ENCODE data around the gene NSL1. TPM values are rescaled to one million over a fixed set of nuclear protein-coding genes. Genes with fewer than 3 reads are reported as not detected.

Gene NSL1
- total and polyA plus RNA-seq, 2 experiments from 2014 or later: 30.7 to 32.0 TPM

DNA sequence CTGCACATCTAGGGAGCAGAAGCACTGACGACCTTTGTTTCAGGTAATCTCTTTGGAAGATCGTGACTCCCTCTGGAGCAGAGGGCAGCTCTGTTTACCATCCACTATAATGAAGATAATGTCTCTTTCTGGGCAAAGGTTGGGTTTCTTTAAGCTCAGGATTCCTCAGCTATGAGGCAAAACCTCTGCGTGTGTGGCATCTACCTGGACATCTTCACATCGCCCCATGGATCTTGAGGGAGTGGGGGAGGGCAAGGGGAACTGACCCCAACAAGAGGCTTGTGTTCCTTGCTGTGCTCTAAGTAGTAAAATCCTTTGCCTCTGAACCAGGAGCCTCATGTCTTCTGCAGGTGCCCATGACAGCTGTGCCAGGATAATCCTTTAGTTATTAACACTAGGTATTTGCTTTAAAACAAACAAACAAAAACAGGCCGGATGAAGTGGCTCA is 36.3 kb upstream of the NSL1 start:
- Histone ChIP-seq H3K79me2 (ENCODE audit: insufficient read depth) (no peaks in the 10 kb centered on the region), H4K20me1 (ENCODE audit: insufficient read depth) (no peaks in the 10 kb centered on the region), H3K9ac (no peak overlapping the region), H3K9me2 (ENCODE audit: insufficient read depth) (no peaks in the 10 kb centered on the region), H3K27ac (no peak overlapping the region), H3K36me3 (ENCODE audit: low read depth) (no peaks in the 10 kb centered on the region), H2AFZ (no peak overlapping the region), H3K4me1 (ENCODE audit: insufficient read depth) (no peaks in the 10 kb centered on the region), H3K4me3 (no peak overlapping the region), H3K4me2 (ENCODE audit: unreplicated experiment) (no peak overlapping the region), H3K27me3 (replicated peaks; ENCODE audit: insufficient read depth) (no peaks in the 10 kb centered on the region), H3K9me3 (ENCODE audit: low read depth) (no peaks in the 10 kb centered on the region), H3F3A (ENCODE audit: insufficient read depth) (no peaks in the 10 kb centered on the region)
- 71 to 73% methylated on average over 5 of the region's 5 CpGs for WGBS, 2 experiments (ENCODE audit: low coverage in 1 of 2, low lambda C conversion rate in 2 of 2, missing lambda C conversion rate in 2 of 2)
- in situ Hi-C loops (cut with MboI): no loop called here
- DNase-seq: no peak
- TF ChIP-seq EZH2phosphoT487 (IDR thresholded peaks at IDR 0.05; ENCODE audit: insufficient read depth, low read depth) (no peak), EZH2 (IDR thresholded peaks at IDR 0.05; ENCODE audit: insufficient read depth, poor library complexity, severe bottlenecking) (no peak)

DNA sequence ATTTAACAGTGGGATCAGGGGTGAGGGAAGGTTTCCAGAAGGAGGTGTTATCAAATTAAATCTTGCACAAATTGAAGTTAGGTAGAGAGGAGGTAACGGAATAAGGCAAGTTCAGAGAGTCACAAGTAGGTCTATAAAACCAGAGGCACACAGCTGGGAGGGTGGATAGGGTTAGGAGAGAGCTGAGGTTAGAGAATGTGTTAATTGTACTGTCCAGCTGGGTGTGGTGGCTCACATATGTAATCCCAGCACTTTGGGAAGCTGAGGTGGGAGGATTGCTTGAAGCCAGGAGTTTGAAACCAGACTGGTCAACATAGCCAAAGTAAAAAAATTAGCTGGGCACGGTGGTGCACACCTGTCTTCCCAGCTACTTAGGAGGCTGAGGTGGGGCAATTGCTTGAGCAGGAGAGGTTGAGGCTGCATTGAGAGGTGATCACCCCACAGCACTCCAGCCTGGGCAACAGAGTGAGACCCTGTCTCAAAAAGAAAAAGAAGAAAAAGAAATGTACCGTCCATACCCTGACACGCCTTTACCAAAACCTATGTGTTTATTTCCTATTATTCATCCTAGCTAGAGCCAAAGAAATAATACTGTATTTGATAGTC is 35.7 kb upstream of the NSL1 start:
- no peaks in the 10 kb centered on the region for H3K79me2 ChIP-seq (ENCODE audit: insufficient read depth)
- WGBS, 2 experiments (ENCODE audit: low coverage in 1 of 2, low lambda C conversion rate in 2 of 2, missing lambda C conversion rate in 2 of 2): 85 to 86% methylated on average over 4 of the region's 4 CpGs
- no peak overlapping the region for H3K27ac ChIP-seq
- no peaks in the 10 kb centered on the region for H3K27me3 ChIP-seq (replicated peaks; ENCODE audit: insufficient read depth)
- H3K9me2 ChIP-seq (ENCODE audit: insufficient read depth): no peaks in the 10 kb centered on the region
- H3K4me3 ChIP-seq: no peak overlapping the region
- DNase-seq: no peak
- H3K36me3 ChIP-seq (ENCODE audit: low read depth): no peaks in the 10 kb centered on the region
- TF ChIP-seq EZH2phosphoT487 (IDR thresholded peaks at IDR 0.05; ENCODE audit: insufficient read depth, low read depth) (no peak), EZH2 (IDR thresholded peaks at IDR 0.05; ENCODE audit: insufficient read depth, poor library complexity, severe bottlenecking) (no peak)
- no peaks in the 10 kb centered on the region for H3K9me3 ChIP-seq (ENCODE audit: low read depth)
- H2AFZ ChIP-seq: no peak overlapping the region
- H3K9ac ChIP-seq: no peak overlapping the region
- in situ Hi-C loops (cut with MboI): no loop called here
- no peak overlapping the region for H3K4me2 ChIP-seq (ENCODE audit: unreplicated experiment)
- no peaks in the 10 kb centered on the region for H4K20me1 ChIP-seq (ENCODE audit: insufficient read depth)
- H3F3A ChIP-seq (ENCODE audit: insufficient read depth): no peaks in the 10 kb centered on the region
- H3K4me1 ChIP-seq (ENCODE audit: insufficient read depth): no peaks in the 10 kb centered on the region

DNA sequence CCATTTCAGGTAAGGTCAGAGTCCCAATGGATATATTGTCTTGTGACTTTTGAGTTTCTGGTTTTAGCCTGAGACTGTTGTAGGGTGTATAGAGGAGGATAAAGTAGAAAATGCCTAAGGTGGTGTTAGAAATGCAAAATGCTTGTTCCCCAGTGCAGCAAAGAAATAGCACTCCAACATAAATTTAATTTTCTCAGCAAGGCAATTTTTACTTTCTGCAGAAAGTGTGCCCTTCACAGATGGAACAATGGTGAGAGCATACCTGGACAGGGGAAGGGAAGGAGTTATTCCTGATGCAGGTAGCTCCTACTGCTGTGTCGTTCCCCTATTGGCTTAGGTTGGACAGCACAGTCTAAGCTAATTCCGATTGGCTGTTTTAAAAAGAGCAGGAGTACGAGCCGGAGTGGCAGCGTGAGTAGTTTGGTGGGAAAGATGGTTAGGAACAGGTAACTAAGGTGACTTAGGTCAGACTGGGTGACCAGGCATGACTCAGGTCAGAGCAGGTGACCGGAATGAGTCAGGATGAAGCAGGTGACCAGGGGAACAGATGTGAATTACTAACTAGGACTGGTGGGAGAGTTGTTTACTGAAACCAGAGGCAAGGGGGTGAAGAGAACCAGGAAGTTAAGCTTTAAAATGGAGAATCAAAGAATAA is 34.3 kb upstream of the NSL1 start:
- 76 to 81% methylated on average over 6 of the region's 6 CpGs for WGBS, 2 experiments (ENCODE audit: low coverage in 1 of 2, low lambda C conversion rate in 2 of 2, missing lambda C conversion rate in 2 of 2)
- H3K4me2 ChIP-seq (ENCODE audit: unreplicated experiment): no peak overlapping the region
- H3K9me2 ChIP-seq (ENCODE audit: insufficient read depth): no peaks in the 10 kb centered on the region
- H3K9ac ChIP-seq: no peak overlapping the region
- no peaks in the 10 kb centered on the region for H4K20me1 ChIP-seq (ENCODE audit: insufficient read depth)
- DNase-seq: no peak
- no peak overlapping the region for H3K27ac ChIP-seq
- TF ChIP-seq EZH2 (IDR thresholded peaks at IDR 0.05; ENCODE audit: insufficient read depth, poor library complexity, severe bottlenecking): no peak
- TF ChIP-seq EZH2phosphoT487 (IDR thresholded peaks at IDR 0.05; ENCODE audit: insufficient read depth, low read depth): no peak
- no peaks in the 10 kb centered on the region for H3K4me1 ChIP-seq (ENCODE audit: insufficient read depth)
- H3K36me3 ChIP-seq (ENCODE audit: low read depth): no peaks in the 10 kb centered on the region
- in situ Hi-C loops (cut with MboI): no loop called here
- no peak overlapping the region for H3K4me3 ChIP-seq
- no peaks in the 10 kb centered on the region for H3K27me3 ChIP-seq (replicated peaks; ENCODE audit: insufficient read depth)
- no peaks in the 10 kb centered on the region for H3K9me3 ChIP-seq (ENCODE audit: low read depth)
- no peak overlapping the region for H2AFZ ChIP-seq
- no peaks in the 10 kb centered on the region for H3K79me2 ChIP-seq (ENCODE audit: insufficient read depth)
- no peaks in the 10 kb centered on the region for H3F3A ChIP-seq (ENCODE audit: insufficient read depth)

GRCh38 chr1:212824201-212824600 is 32.6 kb upstream of the NSL1 start:
- Histone ChIP-seq H3K4me2 (ENCODE audit: unreplicated experiment) (no peak overlapping the region), H3K4me3 (no peak overlapping the region), H3K9ac (no peak overlapping the region), H3F3A (ENCODE audit: insufficient read depth) (no peaks in the 10 kb centered on the region), H3K79me2 (ENCODE audit: insufficient read depth) (no peaks in the 10 kb centered on the region), H3K36me3 (ENCODE audit: low read depth) (no peaks in the 10 kb centered on the region), H3K4me1 (ENCODE audit: insufficient read depth) (no peaks in the 10 kb centered on the region), H3K27me3 (replicated peaks; ENCODE audit: insufficient read depth) (no peaks in the 10 kb centered on the region), H4K20me1 (ENCODE audit: insufficient read depth) (no peaks in the 10 kb centered on the region), H3K9me3 (ENCODE audit: low read depth) (no peaks in the 10 kb centered on the region), H3K9me2 (ENCODE audit: insufficient read depth) (no peaks in the 10 kb centered on the region), H3K27ac (no peak overlapping the region), H2AFZ (no peak overlapping the region)
- WGBS, 2 experiments (ENCODE audit: low coverage in 1 of 2, low lambda C conversion rate in 2 of 2, missing lambda C conversion rate in 2 of 2): 85 to 87% methylated on average over 15 to 16 of the region's 16 CpGs
- no peak for DNase-seq
- TF ChIP-seq EZH2phosphoT487 (IDR thresholded peaks at IDR 0.05; ENCODE audit: insufficient read depth, low read depth): no peak
- TF ChIP-seq EZH2 (IDR thresholded peaks at IDR 0.05; ENCODE audit: insufficient read depth, poor library complexity, severe bottlenecking): no peak
- in situ Hi-C loops (cut with MboI): no loop called here

Data from GM23248 (cell line).